CMK (cell line): Measurements from ENCODE around the gene HJURP.

Experiments used
- DNase-seq: peaks from one replicate; pipeline ENCODE4 v3.0.0-alpha.2; 2010; ENCODE audit warnings: low read depth

HJURP gene

GRCh38 chr2:233831011-233831721 lies 23.2 kb downstream of the HJURP start:
- DNase-seq = no peak

- DNase-seq = no peak
Observed at GRCh38 chr2:233830111-233830802, 24.1 kb downstream of the HJURP start.

GRCh38 chr2:233829193-233830110 lies 24.9 kb downstream of the HJURP start:
- DNase-seq = no peak

- DNase-seq = no peak
Observed at GRCh38 chr2:233828546-233829192, 25.7 kb downstream of the HJURP start.

- DNase-seq = no peak
Observed at GRCh38 chr2:233824373-233824772, 30.0 kb downstream of the HJURP start.

- no peak for DNase-seq
Observed at GRCh38 chr2:233823731-233824121, 30.6 kb downstream of the HJURP start.

- DNase-seq = no peak
Observed at GRCh38 chr2:233822781-233823730, 31.3 kb downstream of the HJURP start.

GRCh38 chr2:233822101-233822771 lies 32.1 kb downstream of the HJURP start:
- DNase-seq = no peak

- DNase-seq = no peak
Observed at GRCh38 chr2:233821709-233822100, 32.6 kb downstream of the HJURP start.

- DNase-seq = no peak
Observed at GRCh38 chr2:233821196-233821595, 33.1 kb downstream of the HJURP start.

GRCh38 chr2:233820774-233821105 lies 33.6 kb downstream of the HJURP start:
- DNase-seq = no peak

GRCh38 chr2:233819884-233820773 lies 34.2 kb downstream of the HJURP start:
- DNase-seq = no peak

GRCh38 chr2:233818639-233819621 lies 35.4 kb downstream of the HJURP start:
- DNase-seq = no peak

GRCh38 chr2:233817995-233818638 lies 36.2 kb downstream of the HJURP start:
- no peak for DNase-seq

GRCh38 chr2:233817361-233817911 lies 36.9 kb downstream of the HJURP start:
- DNase-seq = no peak

GRCh38 chr2:233816771-233817170 lies 37.6 kb downstream of the HJURP start:
- no peak for DNase-seq

- no peak for DNase-seq
Observed at GRCh38 chr2:233816334-233816733, 38.0 kb downstream of the HJURP start.
